22Rv1 (cell line): ENCODE measurements around the gene GUCY2D.

Experiments
- CTCF ChIP-seq: fragments of 450-650 bp; IDR thresholded peaks from 2 replicates; pipeline ENCODE4 v1.5.1; 2017; ENCODE audit warnings: mild to moderate bottlenecking
- ZFX ChIP-seq: fragments of 450-650 bp; IDR thresholded peaks from 2 replicates; pipeline ENCODE4 v1.6.1; 2017; ENCODE audit warnings: antibody characterized with exemption, borderline replicate concordance

GRCh38 chr17:7988750-7989178 lies 13.7 kb upstream of the GUCY2D start:
- TF ChIP-seq CTCF (peak; percentile 85), ZFX (no peak)
